SKM-1 treated with dmso at 0.1 percent for 144 hours (cell line): ENCODE data around the gene PPFIA1.

Experiments
- DNase-seq: peaks from one replicate; lab custom pipeline; 2025; ENCODE audit not compliant: unreplicated experiment; lab: John Stamatoyannopoulos, UW

The PPFIA1 gene

GRCh38 chr11:70429428-70429705 lies 158.9 kb downstream of the PPFIA1 start:
- no peak for DNase-seq

- DNase-seq = no peak
Observed at GRCh38 chr11:70429724-70430521, 159.4 kb downstream of the PPFIA1 start.

GRCh38 chr11:70430671-70431574 lies 160.4 kb downstream of the PPFIA1 start:
- no peak for DNase-seq

- DNase-seq = no peak
Observed at GRCh38 chr11:70431611-70432010, 161.1 kb downstream of the PPFIA1 start.

GRCh38 chr11:70432065-70432464 lies 161.6 kb downstream of the PPFIA1 start:
- DNase-seq = no peak

GRCh38 chr11:70432580-70432979 lies 162.1 kb downstream of the PPFIA1 start:
- DNase-seq = no peak

- DNase-seq = no peak
Observed at GRCh38 chr11:70433038-70433437, 162.5 kb downstream of the PPFIA1 start.

GRCh38 chr11:70433526-70433925 lies 163.0 kb downstream of the PPFIA1 start:
- DNase-seq = no peak
